ENCODE measurements around the gene PTTG1. TPM values are rescaled to one million over a fixed set of nuclear protein-coding genes. Genes with fewer than 3 reads are reported as not detected.

The PTTG1 gene
- 24.6 and 25.4 TPM in 2 replicates for total RNA-seq
- 9.8 TPM for polyA plus RNA-seq (2012)

- DNase-seq (ENCODE audit: low read depth) = peak; percentile 98
These were observed at the start of gene PTTG1 for GRCh38 chr5:160421625-160422258. TSS of gene PTTG1 (plus strand) at chr5:160421855. CDS start at chr5:160422313, 458 bp downstream.

GRCh38 chr5:160375166-160375565 lies 46.5 kb upstream of the PTTG1 start:
- no peak for DNase-seq (ENCODE audit: low read depth)

GRCh38 chr5:160375701-160376100 lies 46.0 kb upstream of the PTTG1 start:
- no peak for DNase-seq (ENCODE audit: low read depth)

GRCh38 chr5:160376416-160376815 lies 45.2 kb upstream of the PTTG1 start:
- DNase-seq (ENCODE audit: low read depth) = no peak

GRCh38 chr5:160377651-160378050 lies 44.0 kb upstream of the PTTG1 start:
- DNase-seq (ENCODE audit: low read depth) = no peak

GRCh38 chr5:160378330-160378729 lies 43.3 kb upstream of the PTTG1 start:
- no peak for DNase-seq (ENCODE audit: low read depth)

GRCh38 chr5:160379511-160379910 lies 42.1 kb upstream of the PTTG1 start:
- no peak for DNase-seq (ENCODE audit: low read depth)

GRCh38 chr5:160380041-160380440 lies 41.6 kb upstream of the PTTG1 start:
- DNase-seq (ENCODE audit: low read depth) = no peak

GRCh38 chr5:160382346-160382745 lies 39.3 kb upstream of the PTTG1 start:
- DNase-seq (ENCODE audit: low read depth) = peak; percentile 67

- DNase-seq (ENCODE audit: low read depth) = no peak
These were observed 37.0 kb upstream of the PTTG1 start for GRCh38 chr5:160384681-160385080.

- DNase-seq (ENCODE audit: low read depth) = peak; percentile 76
These were observed 36.2 kb upstream of the PTTG1 start for GRCh38 chr5:160385496-160385895.

- DNase-seq (ENCODE audit: low read depth) = no peak
These were observed 34.2 kb upstream of the PTTG1 start for GRCh38 chr5:160387445-160387844.

- DNase-seq (ENCODE audit: low read depth) = peak; percentile 32
These were observed 30.6 kb upstream of the PTTG1 start for GRCh38 chr5:160390787-160391696.

GRCh38 chr5:160395111-160395510 lies 26.5 kb upstream of the PTTG1 start:
- DNase-seq (ENCODE audit: low read depth) = no peak

- no peak for DNase-seq (ENCODE audit: low read depth)
These were observed 24.2 kb upstream of the PTTG1 start for GRCh38 chr5:160397492-160397891.

- DNase-seq (ENCODE audit: low read depth) = no peak
These were observed 22.8 kb upstream of the PTTG1 start for GRCh38 chr5:160398806-160399205.

GRCh38 chr5:160399402-160400353 lies 22.0 kb upstream of the PTTG1 start, which contains the start of gene FAM200C:
TSS of gene FAM200C (minus strand) at chr5:160400054. CDS start at chr5:160395490, 4,564 bp downstream.
- peak; percentile 96 for DNase-seq (ENCODE audit: low read depth)

- peak; percentile 97 for DNase-seq (ENCODE audit: low read depth)
These were observed 2.8 kb upstream of the PTTG1 start, which contains the start of gene SLU7 for GRCh38 chr5:160418561-160419457. TSS of gene SLU7 (minus strand) at chr5:160419081. CDS start at chr5:160415294, 3,787 bp downstream.

- DNase-seq (ENCODE audit: low read depth) = no peak
These were observed 2.0 kb upstream of the PTTG1 start for GRCh38 chr5:160419458-160420330.

Measured in myocyte (in vitro differentiated cells).